Right renal cortex interstitium (tissue), 3 donors: ENCODE data around the gene TMEM63C. TPM values are rescaled to one million over a fixed set of nuclear protein-coding genes. Genes with fewer than 3 reads are reported as not detected.

ENCODE experiments used
- DNase-seq, 3 donors: peaks; one replicate each; pipeline ENCODE4 v3.0.0-alpha.2; 2013; ENCODE audit warnings: low read depth in 3 of 3, low spot score in 2 of 3
- polyA plus RNA-seq, 3 donors: library from polyadenylated mRNA; unstranded; fragments of 120-200 nt; gene quantifications; one replicate each; pipeline ENCODE4 v1.2.1, GENCODE V29; 2013; ENCODE audit not compliant: insufficient read length in 3 of 3

Gene TMEM63C
- polyA plus RNA-seq, 3 donors: 0.79 to 2.1 (median 1.5) TPM

GRCh38 chr14:77217551-77217950 lies 36.0 kb downstream of the TMEM63C start:
- no peak for DNase-seq

- no peak for DNase-seq
Measured at GRCh38 chr14:77219591-77219990, 38.0 kb downstream of the TMEM63C start.

GRCh38 chr14:77220246-77221017 lies 38.8 kb downstream of the TMEM63C start:
- DNase-seq: no peak

DNA sequence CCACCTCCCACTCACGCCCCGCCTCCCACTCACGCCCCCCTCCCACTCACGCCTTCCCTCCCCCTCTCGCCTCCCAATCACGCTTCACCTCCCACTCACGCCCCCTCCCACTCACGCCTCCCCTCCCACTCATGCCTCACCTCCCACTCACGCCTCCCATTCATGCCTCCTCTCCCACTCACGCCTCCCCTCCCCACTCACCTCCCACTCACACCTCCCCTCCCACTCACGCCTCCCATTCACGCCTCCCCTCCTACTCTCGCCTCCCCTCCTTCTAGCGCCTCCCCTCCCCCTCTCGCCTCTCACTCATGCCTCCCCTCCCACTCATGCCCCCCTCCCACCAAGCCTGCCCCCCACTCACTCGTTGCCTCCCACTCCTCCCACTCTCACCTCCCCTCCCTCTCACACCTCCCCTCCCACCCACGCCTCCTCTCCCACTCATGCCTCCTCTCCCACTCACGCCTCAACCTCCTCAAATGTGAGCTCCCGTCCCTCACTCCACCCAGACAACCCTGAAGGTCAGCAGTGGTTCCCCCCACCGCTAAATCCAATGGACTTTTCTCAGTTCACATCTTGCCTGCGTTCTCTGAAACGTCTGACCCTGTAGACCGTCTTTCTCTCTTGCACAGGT lies 39.8 kb downstream of the TMEM63C start:
- DNase-seq: no peak

DNA sequence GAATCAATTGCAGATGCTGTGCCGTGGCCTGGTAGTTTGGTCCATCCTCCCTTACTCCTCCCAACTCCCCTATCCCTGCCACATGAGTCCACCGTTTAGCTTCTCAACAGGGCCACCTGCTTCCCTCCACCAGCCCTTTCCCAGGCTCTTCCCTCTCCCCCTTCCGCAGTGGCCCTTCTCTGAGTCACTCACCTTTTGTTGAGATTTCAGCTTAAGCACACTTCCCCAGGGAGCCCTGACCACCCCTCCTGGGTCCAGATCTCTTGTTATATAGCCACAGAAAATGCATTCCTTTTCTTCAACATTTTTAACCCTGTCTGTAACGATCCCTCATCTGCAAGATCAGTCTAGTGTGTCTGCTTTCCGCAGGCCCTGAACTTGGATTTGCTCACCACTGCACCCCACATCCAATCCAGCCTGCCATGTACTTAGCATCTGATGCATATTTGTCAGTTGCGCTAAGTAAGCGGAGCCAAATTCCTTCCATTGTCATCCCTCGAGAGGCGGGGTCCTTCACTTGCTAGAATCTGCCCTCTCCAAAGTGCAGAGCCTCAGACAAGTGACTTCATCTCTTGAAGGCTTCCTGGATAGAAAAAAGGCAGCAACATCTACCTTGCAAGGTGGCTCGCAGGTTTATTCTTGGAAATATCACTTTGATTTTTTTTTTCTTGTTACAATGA lies 41.1 kb downstream of the TMEM63C start:
- DNase-seq: no peak

DNA sequence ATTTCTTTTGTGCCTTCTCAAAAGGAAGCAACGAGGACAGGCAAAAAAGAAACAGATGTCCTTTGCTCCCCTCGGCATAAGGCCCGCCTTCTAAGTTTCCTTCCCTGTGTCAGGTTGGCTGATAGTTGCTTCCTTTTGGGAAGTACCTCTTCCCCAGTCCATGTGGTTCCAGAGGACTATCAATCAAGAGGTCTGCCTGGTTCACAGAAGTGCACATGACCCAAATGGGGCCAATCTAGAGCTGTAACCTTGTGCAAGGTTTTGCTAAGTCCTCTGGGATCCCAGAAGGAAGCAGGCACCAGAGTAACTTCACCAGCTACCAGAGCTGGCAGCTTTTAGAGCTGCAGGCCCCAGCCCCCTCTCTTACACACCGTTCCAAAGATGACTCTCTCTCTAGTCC lies 42.6 kb downstream of the TMEM63C start:
- DNase-seq: no peak

DNA sequence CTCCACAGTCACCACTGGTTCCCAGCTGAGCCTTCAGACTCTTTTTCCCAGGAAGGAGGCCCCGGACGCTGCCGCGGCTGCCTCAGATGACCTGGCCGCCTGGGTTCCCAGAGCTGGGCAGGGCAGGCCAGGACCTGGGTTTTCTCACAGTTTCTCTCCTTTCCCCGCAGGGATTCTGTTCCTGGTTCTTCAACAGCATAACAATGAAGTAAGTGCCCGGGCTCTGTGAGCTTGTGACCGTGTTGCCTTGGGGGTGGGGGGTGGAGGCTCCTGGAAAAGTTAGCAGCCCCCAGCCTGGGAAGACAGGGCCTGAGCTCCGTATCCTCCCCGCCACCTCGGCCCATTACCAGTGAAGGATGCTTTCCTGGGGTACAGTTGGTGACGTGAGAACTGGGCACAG lies 43.7 kb downstream of the TMEM63C start:
- DNase-seq: no peak

DNA sequence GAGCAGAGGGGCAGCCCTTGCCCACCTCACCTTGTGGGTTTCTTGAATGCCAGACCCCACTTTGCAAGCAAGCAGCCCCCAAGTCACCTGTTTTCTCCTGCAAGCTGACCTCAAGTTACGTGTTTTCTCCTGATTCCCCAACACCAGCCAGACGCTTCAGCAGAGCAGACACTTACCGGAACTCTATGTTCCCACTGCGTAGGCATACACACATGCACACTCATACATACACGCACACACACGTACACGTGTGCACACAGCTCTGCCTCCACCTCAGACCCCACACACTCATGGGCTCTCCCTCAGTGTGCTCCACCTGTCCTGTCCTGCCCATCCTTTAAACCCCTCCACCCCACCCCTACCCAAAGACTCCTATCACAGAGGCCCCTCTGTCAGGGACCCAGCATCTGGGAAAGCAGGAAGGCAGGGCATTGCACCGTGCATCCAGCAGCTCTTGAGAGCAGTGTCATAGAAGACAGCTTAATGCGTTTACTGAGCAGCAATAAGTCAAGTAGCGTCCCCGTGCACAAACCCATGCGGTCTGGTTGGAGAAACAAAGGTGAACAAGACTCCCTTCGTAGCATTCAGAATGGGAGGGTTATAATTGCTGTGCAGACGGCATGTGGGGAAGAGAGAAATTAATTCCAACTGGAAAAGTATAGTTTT lies 44.4 kb downstream of the TMEM63C start:
- DNase-seq: no peak

GRCh38 chr14:77228056-77228455 lies 46.5 kb downstream of the TMEM63C start:
- no peak for DNase-seq

- no peak for DNase-seq
Measured at GRCh38 chr14:77230914-77231313, 49.3 kb downstream of the TMEM63C start.

DNA sequence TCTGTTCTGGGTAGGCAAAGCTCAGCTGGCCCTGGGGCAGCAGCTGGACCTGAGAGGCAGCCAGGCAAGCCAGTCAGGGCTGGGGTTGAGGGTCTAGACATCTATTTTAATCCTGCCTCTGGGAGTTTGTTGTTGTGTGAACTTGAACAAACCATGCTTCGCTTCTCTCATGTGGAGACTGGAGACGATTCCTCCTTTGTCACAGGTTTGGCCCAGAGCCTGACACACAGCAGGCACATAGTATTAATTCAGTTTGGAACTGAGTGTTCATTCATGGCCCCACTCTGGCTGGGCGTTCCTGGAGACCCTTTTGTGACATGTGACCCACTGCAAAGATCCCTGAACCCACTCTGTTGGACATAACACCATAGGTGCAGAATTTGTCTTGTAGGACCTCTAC lies 50.1 kb downstream of the TMEM63C start:
- no peak for DNase-seq

- DNase-seq: no peak
Measured at GRCh38 chr14:77236814-77237213, 55.2 kb downstream of the TMEM63C start.

- DNase-seq: no peak
Measured at GRCh38 chr14:77238356-77238755, 56.8 kb downstream of the TMEM63C start.

- DNase-seq: no peak
Measured at GRCh38 chr14:77238996-77239395, 57.4 kb downstream of the TMEM63C start.

DNA sequence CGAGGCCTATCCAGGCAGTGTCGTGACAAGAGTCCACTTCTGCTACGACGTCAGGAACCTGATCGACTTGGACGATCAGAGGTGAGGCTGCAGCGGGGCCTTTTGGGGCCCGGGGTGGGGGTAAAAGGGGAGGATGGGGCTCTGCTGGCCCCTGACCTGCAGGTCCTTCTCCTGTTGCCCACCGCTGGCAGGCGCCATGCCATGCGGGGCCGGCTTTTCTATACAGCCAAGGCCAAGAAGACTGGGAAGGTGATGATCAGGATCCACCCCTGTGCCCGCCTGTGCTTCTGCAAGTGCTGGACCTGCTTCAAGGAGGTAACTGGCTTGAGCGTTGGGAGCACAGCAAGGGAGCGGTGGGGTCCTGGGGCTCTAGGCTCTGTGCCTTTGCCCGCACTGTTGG lies 57.8 kb downstream of the TMEM63C start:
- DNase-seq: no peak

DNA sequence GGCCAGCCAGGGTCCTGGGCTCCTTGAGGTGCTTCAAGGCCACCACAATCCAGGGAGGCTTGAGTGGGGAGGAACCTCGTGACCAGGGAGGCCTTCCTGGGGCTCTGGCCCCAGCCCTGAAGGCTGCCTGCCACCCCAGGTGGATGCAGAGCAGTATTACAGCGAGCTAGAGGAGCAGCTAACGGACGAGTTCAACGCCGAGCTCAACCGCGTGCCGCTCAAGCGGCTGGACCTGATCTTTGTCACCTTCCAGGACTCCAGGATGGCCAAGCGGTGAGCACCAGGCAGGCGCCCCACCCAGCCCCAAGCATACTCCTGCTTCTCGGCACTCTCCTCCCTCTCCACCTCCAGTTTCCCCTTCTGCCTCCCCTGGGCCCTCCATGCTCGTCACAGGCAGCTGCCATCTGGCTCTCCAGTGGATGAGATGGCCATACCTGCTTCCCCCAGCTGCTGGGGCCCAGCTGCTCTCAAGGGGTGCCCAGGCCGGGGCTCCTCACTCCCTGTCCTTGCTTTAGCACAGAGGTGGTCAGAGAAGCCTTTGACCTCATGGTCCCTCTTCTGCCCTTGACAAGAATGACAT lies 58.8 kb downstream of the TMEM63C start:
- DNase-seq: no peak

DNA sequence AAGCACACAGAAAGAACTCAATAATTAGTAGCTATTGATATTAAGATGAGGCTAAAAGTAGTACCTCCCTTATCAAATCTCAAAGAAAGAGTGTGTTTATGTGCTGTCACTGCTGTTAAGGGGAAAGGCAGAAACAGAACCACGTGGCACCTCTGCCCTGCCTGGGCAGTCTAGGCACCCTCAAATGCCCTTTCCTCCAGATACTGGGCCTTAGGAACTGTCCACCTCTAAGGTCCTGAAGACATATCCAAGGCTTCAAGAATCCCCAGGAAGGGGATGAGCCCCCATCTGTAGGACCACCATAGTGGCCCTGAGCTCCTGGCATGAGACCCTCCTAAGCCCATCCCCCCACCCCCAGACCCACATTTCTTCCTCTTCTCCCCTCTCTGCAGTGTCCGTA lies 60.4 kb downstream of the TMEM63C start:
- DNase-seq: peak in 1 of 3 donors; percentile 3

- no peak for DNase-seq
Measured at GRCh38 chr14:77242752-77243151, 61.2 kb downstream of the TMEM63C start.

- DNase-seq: no peak
Measured at GRCh38 chr14:77243853-77244252, 62.3 kb downstream of the TMEM63C start.

DNA sequence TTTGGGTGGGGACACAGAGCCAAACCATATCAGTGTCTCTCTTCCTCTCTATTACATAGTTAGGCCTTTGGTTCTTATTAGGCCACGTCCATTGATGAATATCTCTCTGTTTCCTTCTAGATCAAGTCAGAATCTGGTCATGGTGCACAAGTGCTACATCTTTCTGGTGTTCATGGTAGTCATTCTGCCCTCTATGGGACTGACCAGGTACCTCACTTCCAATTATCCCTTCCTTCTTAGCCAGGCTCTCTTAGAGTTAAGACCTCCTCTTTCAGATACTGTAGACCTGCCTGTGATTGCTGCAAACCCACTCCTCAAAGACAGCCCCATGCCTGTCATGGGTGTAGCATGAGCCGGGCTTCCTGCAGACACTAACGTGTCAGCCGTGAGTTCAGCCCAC lies 64.2 kb downstream of the TMEM63C start:
- DNase-seq: no peak

DNA sequence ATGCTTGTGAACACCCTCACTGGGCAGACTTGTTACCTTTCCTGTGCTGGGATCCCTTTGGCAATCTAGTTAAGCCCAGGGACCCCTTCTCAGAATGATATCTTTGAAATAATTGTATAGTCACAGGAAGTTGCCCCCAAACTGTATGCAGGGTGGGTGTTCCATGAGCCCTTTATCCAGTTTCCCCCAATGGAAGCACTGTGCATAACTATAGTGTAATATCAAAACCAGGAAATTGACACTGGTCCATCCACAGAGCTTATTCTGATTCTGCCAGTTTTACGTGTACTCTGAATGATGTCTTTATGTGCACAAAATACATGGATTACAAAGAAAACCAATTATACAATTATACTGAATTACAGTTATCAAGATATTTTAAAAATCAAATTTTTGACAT lies 65.2 kb downstream of the TMEM63C start:
- no peak for DNase-seq
